ENCODE results near the gene POU2F1. TPM values are rescaled to one million over a fixed set of nuclear protein-coding genes. Genes with fewer than 3 reads are reported as not detected.

Gene POU2F1
- polyA plus RNA-seq, 1 donor from 2014 or later: 10.9 TPM

DNA sequence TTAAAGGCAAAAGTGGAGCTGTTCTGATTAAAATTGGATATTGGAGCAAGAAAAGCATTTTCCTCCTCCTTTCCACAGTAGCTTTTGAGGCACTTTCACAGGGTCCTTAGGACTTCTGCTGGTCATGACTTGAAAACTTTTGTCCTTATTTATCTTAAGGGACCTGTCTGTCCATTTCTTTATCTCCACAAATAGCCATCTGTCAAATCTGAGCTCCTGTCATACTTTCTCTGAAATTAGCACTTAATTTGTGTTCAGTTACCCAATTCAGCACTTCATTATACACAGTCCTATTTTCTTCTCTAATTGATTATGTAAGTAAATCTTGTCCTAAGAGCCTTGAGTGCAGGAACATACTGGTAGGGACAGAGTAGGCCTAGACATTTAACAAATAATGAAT lies 9.8 kb downstream of the POU2F1 start:
- Histone ChIP-seq H3K9me3 (ENCODE audit: low read length) (no peaks in the 10 kb centered on the region), H4K20me1 (ENCODE audit: insufficient read depth) (no peaks in the 10 kb centered on the region), H3K9ac (ENCODE audit: low read length) (no peak overlapping the region), H3K9me2 (ENCODE audit: insufficient read depth, low read length) (no peaks in the 10 kb centered on the region), H3K27ac (ENCODE audit: low read length) (no peak overlapping the region), H3K79me2 (replicated peaks; ENCODE audit: insufficient read depth, low read length) (peaks cover 98% of the 10 kb centered on the region), H3K4me3 (ENCODE audit: low read length) (no peak overlapping the region), H2AFZ (ENCODE audit: low read depth, low read length) (no peak overlapping the region), H3K4me2 (ENCODE audit: low read length) (no peak overlapping the region), H3F3A (ENCODE audit: insufficient read depth, low read length, poor library complexity, severe bottlenecking) (no peaks in the 10 kb centered on the region), H3K36me3 (ENCODE audit: insufficient read depth, low read length) (no peaks in the 10 kb centered on the region), H3K27me3 (ENCODE audit: insufficient read depth, low read depth, low read length) (no peaks in the 10 kb centered on the region)
- no peak for TF ChIP-seq SMC3 (conservative IDR thresholded peaks at IDR 0.05; ENCODE audit: poor library complexity)
- no peak for TF ChIP-seq MXI1 (conservative IDR thresholded peaks at IDR 0.05; ENCODE audit: poor library complexity, severe bottlenecking)

DNA sequence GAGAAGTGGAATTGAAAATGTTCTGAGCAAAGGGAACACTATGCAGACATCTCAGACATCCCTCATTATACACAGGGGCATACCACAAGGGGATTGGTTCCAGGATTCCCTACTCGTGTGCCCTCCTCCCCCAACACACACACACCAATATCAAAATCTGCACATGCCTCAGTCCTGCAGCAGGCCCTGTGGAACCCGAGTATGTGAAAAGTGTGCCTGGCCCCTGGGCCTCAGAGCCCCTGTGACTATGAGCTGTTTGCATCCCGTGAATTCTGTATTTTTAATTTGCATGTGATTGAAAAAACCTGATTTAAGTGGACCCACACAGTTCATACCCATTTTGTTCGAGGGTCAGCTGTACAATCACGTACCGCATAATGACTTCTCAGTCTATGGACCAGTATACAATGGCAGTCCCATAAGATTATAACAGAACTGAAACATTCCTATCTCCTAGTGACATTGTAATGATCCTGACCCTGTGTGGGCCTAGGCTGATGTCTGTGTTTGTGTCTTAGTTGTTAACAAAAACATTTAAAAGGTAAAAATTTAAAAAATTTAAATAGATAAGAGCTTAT lies 11.3 kb downstream of the POU2F1 start:
- Histone ChIP-seq H3F3A (ENCODE audit: insufficient read depth, low read length, poor library complexity, severe bottlenecking) (no peaks in the 10 kb centered on the region), H2AFZ (ENCODE audit: low read depth, low read length) (no peak overlapping the region), H3K79me2 (replicated peaks; ENCODE audit: insufficient read depth, low read length) (peaks cover 96% of the 10 kb centered on the region), H3K9me3 (ENCODE audit: low read length) (no peaks in the 10 kb centered on the region), H3K9ac (ENCODE audit: low read length) (no peak overlapping the region), H3K36me3 (ENCODE audit: insufficient read depth, low read length) (no peaks in the 10 kb centered on the region), H4K20me1 (ENCODE audit: insufficient read depth) (no peaks in the 10 kb centered on the region), H3K4me2 (ENCODE audit: low read length) (no peak overlapping the region), H3K27me3 (ENCODE audit: insufficient read depth, low read depth, low read length) (no peaks in the 10 kb centered on the region), H3K4me3 (ENCODE audit: low read length) (no peak overlapping the region), H3K27ac (ENCODE audit: low read length) (no peak overlapping the region), H3K9me2 (ENCODE audit: insufficient read depth, low read length) (no peaks in the 10 kb centered on the region)
- TF ChIP-seq TAF1 (IDR thresholded peaks at IDR 0.05; ENCODE audit: low read depth) (no peak), SMC3 (conservative IDR thresholded peaks at IDR 0.05; ENCODE audit: poor library complexity) (no peak), EZH2 (IDR thresholded peaks at IDR 0.05; ENCODE audit: borderline replicate concordance, insufficient read depth, low read length, poor library complexity, severe bottlenecking) (no peak), RAD21 (conservative IDR thresholded peaks at IDR 0.05) (no peak), EP300 (conservative IDR thresholded peaks at IDR 0.05; ENCODE audit: poor library complexity, severe bottlenecking) (no peak), MXI1 (conservative IDR thresholded peaks at IDR 0.05; ENCODE audit: poor library complexity, severe bottlenecking) (no peak), POLR2AphosphoS5 (IDR thresholded peaks at IDR 0.05) (no peak)
- TF ChIP-seq, protein P1, sequence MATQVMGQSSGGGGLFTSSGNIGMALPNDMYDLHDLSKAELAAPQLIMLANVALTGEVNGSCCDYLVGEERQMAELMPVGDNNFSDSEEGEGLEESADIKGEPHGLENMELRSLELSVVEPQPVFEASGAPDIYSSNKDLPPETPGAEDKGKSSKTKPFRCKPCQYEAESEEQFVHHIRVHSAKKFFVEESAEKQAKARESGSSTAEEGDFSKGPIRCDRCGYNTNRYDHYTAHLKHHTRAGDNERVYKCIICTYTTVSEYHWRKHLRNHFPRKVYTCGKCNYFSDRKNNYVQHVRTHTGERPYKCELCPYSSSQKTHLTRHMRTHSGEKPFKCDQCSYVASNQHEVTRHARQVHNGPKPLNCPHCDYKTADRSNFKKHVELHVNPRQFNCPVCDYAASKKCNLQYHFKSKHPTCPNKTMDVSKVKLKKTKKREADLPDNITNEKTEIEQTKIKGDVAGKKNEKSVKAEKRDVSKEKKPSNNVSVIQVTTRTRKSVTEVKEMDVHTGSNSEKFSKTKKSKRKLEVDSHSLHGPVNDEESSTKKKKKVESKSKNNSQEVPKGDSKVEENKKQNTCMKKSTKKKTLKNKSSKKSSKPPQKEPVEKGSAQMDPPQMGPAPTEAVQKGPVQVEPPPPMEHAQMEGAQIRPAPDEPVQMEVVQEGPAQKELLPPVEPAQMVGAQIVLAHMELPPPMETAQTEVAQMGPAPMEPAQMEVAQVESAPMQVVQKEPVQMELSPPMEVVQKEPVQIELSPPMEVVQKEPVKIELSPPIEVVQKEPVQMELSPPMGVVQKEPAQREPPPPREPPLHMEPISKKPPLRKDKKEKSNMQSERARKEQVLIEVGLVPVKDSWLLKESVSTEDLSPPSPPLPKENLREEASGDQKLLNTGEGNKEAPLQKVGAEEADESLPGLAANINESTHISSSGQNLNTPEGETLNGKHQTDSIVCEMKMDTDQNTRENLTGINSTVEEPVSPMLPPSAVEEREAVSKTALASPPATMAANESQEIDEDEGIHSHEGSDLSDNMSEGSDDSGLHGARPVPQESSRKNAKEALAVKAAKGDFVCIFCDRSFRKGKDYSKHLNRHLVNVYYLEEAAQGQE (IDR thresholded peaks at IDR 0.05; ENCODE audit: borderline replicate concordance): no peak
- TF ChIP-seq, protein P2, sequence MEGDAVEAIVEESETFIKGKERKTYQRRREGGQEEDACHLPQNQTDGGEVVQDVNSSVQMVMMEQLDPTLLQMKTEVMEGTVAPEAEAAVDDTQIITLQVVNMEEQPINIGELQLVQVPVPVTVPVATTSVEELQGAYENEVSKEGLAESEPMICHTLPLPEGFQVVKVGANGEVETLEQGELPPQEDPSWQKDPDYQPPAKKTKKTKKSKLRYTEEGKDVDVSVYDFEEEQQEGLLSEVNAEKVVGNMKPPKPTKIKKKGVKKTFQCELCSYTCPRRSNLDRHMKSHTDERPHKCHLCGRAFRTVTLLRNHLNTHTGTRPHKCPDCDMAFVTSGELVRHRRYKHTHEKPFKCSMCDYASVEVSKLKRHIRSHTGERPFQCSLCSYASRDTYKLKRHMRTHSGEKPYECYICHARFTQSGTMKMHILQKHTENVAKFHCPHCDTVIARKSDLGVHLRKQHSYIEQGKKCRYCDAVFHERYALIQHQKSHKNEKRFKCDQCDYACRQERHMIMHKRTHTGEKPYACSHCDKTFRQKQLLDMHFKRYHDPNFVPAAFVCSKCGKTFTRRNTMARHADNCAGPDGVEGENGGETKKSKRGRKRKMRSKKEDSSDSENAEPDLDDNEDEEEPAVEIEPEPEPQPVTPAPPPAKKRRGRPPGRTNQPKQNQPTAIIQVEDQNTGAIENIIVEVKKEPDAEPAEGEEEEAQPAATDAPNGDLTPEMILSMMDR (IDR thresholded peaks at IDR 0.05; ENCODE audit: poor library complexity, severe bottlenecking): no peak
